ENCODE data around the gene VPS37B.
"Not testable (repeated sequence)": the region's sequence is repeated elsewhere in the genome, so short reads cannot be mapped to it uniquely, and the experiment has no call there.

VPS37B gene

GRCh38 chr12:122895704-122896636 lies at the start of gene VPS37B:
Gene VPS37B, minus strand, starts transcription at chr12:122896124. Its CDS starts 62 bp downstream, at chr12:122896062.
- DNase-seq (ENCODE audit: low read depth): no peak

GRCh38 chr12:122944605-122945592 lies 49.0 kb upstream of the VPS37B start:
- DNase-seq (ENCODE audit: low read depth): no peak

GRCh38 chr12:122943196-122943595 lies 47.3 kb upstream of the VPS37B start:
- DNase-seq (ENCODE audit: low read depth): no peak

GRCh38 chr12:122942637-122943036 lies 46.7 kb upstream of the VPS37B start:
- DNase-seq (ENCODE audit: low read depth): no peak

GRCh38 chr12:122941351-122941750 lies 45.4 kb upstream of the VPS37B start:
- DNase-seq (ENCODE audit: low read depth): not testable (repeated sequence)

GRCh38 chr12:122939125-122939524 lies 43.2 kb upstream of the VPS37B start:
- DNase-seq (ENCODE audit: low read depth): no peak

GRCh38 chr12:122937622-122938091 lies 41.7 kb upstream of the VPS37B start:
- DNase-seq (ENCODE audit: low read depth): no peak

- DNase-seq (ENCODE audit: low read depth): no peak
Observed at GRCh38 chr12:122935318-122935717, 39.4 kb upstream of the VPS37B start.

- DNase-seq (ENCODE audit: low read depth): no peak
Observed at GRCh38 chr12:122934722-122935121, 38.8 kb upstream of the VPS37B start.

GRCh38 chr12:122932207-122932606 lies 36.3 kb upstream of the VPS37B start:
- DNase-seq (ENCODE audit: low read depth): no peak

GRCh38 chr12:122929812-122930211 lies 33.9 kb upstream of the VPS37B start:
- no peak for DNase-seq (ENCODE audit: low read depth)

GRCh38 chr12:122929148-122929538 lies 33.2 kb upstream of the VPS37B start:
- no peak for DNase-seq (ENCODE audit: low read depth)

- no peak for DNase-seq (ENCODE audit: low read depth)
Observed at GRCh38 chr12:122928404-122929147, 32.7 kb upstream of the VPS37B start.

- no peak for DNase-seq (ENCODE audit: low read depth)
Observed at GRCh38 chr12:122927756-122928403, 32.0 kb upstream of the VPS37B start.

- DNase-seq (ENCODE audit: low read depth): no peak
Observed at GRCh38 chr12:122921917-122922316, 26.0 kb upstream of the VPS37B start.

- no peak for DNase-seq (ENCODE audit: low read depth)
Observed at GRCh38 chr12:122920687-122921086, 24.8 kb upstream of the VPS37B start.

GRCh38 chr12:122918827-122919226 lies 22.9 kb upstream of the VPS37B start:
- no peak for DNase-seq (ENCODE audit: low read depth)

GRCh38 chr12:122917507-122918121 lies 21.7 kb upstream of the VPS37B start:
- no peak for DNase-seq (ENCODE audit: low read depth)

- no peak for DNase-seq (ENCODE audit: low read depth)
Observed at GRCh38 chr12:122909442-122910288, 13.7 kb upstream of the VPS37B start.

- DNase-seq (ENCODE audit: low read depth): no peak
Observed at GRCh38 chr12:122908915-122909314, 13.0 kb upstream of the VPS37B start.

Measured in non-pigmented ciliary epithelial cell (primary cell).